ENCODE measurements around the gene GDPD3. TPM values are rescaled to one million over a fixed set of nuclear protein-coding genes. Genes with fewer than 3 reads are reported as not detected.

The GDPD3 gene
- total and polyA plus RNA-seq, 2 of the 13 experiments (the other 11 are each of a cell fraction or from before 2014, with no cell fraction given): 18.7 to 20.6 TPM

GRCh38 chr16:30065102-30065942 is 48.0 kb downstream of the GDPD3 start, which contains the start of gene ALDOA (continued):
- TF ChIP-seq ZNF142 (CRISPR knock-in tag; IDR thresholded peaks at IDR 0.05): peak; percentile 85
- peak; percentile 83 for TF ChIP-seq MXD3 (CRISPR knock-in tag; IDR thresholded peaks at IDR 0.05)
- TF ChIP-seq KAT2B (IDR thresholded peaks at IDR 0.05; ENCODE audit: borderline replicate concordance, low read depth, low read length): no peak
- TF ChIP-seq POGK (CRISPR knock-in tag; conservative IDR thresholded peaks at IDR 0.05): peak; percentile 97
- TF ChIP-seq YEATS2 (CRISPR knock-in tag; IDR thresholded peaks at IDR 0.05; ENCODE audit: borderline replicate concordance): peak; percentile 95
- no peak for TF ChIP-seq ZNF850 (CRISPR knock-in tag; conservative IDR thresholded peaks at IDR 0.05)
- 0 out of 2 replicates have a peak, but pooled peaks have one; percentile 11 for TF ChIP-seq ZNF3 (CRISPR knock-in tag; IDR thresholded peaks at IDR 0.05)
- TF ChIP-seq HNF4A (CRISPR knock-in tag; IDR thresholded peaks at IDR 0.05): 0 out of 2 replicates have a peak, but pooled peaks have one; percentile 5
- TF ChIP-seq TRIM22 (IDR thresholded peaks at IDR 0.05): no peak
- 0 out of 2 replicates have a peak, but pooled peaks have one; percentile 38 for TF ChIP-seq ZNF101 (CRISPR knock-in tag; IDR thresholded peaks at IDR 0.05; ENCODE audit: borderline replicate concordance, low read depth)
- TF ChIP-seq MLLT10 (CRISPR knock-in tag; IDR thresholded peaks at IDR 0.05): no peak
- peak; percentile 94; the same call in 1 of the 2 replicates for TF ChIP-seq ZNF773 (CRISPR knock-in tag; IDR thresholded peaks at IDR 0.05; ENCODE audit: borderline replicate concordance)
- peak; percentile 96 for TF ChIP-seq ZNF563 (CRISPR knock-in tag; IDR thresholded peaks at IDR 0.05)
- TF ChIP-seq FOXK1 (CRISPR knock-in tag; IDR thresholded peaks at IDR 0.05; ENCODE audit: borderline replicate concordance, low read depth): peak; percentile 81
- TF ChIP-seq REL (CRISPR knock-in tag; conservative IDR thresholded peaks at IDR 0.05): peak; percentile 90; the same call in 1 of the 2 replicates
- no peak for TF ChIP-seq FOXA1 (IDR thresholded peaks at IDR 0.05)
- TF ChIP-seq FOXA1 (CRISPR knock-in tag; IDR thresholded peaks at IDR 0.05): peak; percentile 11; the same call in 1 of the 2 replicates
- peak; percentile 96 for TF ChIP-seq MXD1 (CRISPR knock-in tag; IDR thresholded peaks at IDR 0.05)
- peak; percentile 70; the same call in 1 of the 2 replicates for TF ChIP-seq CAMTA2 (CRISPR knock-in tag; IDR thresholded peaks at IDR 0.05; ENCODE audit: borderline replicate concordance)

Measured in HepG2 (cell line).